Panc1 (cell line): ENCODE data around the gene GABRG3. TPM values are rescaled to one million over a fixed set of nuclear protein-coding genes. Genes with fewer than 3 reads are reported as not detected.

ENCODE experiments used
- ATAC-seq: fragments of 200-7000 bp; cut with Tn5 transposase; 2 replicates; pipeline ENCODE4 v1.9.1; 2020; ENCODE audit warnings: mild to moderate bottlenecking, moderate library complexity
- BruUV-seq: library from RNA; stranded (reverse); fragments of 400-500 nt; replicated peaks from 2 replicates; lab custom pipeline; 2021; lab: Mats Ljungman, UMichigan
- CTCF ChIA-PET: fragments of 300-600 bp; sonication (Branson Sonifier 250); formaldehyde crosslinking; loops from one replicate; lab custom pipeline; 2022; ENCODE audit warnings: antibody characterized with exemption; lab: Charles Lee
- POLR2A ChIA-PET: fragments of 300-600 bp; sonication (Branson Sonifier 250); formaldehyde crosslinking; loops from one replicate; lab custom pipeline; 2022; ENCODE audit warnings: antibody characterized with exemption; lab: Charles Lee
- DNase-seq: peaks from one replicate; pipeline ENCODE4 v3.0.0-alpha.2; 2010; ENCODE audit warnings: low read depth, low spot score
- H3K27ac ChIP-seq: 2 replicates; pipeline ENCODE4 v1.5.1; 2011; ENCODE audit warnings: mild to moderate bottlenecking, low read length, inconsistent platforms
- H3K27me3 ChIP-seq: fragments of 200-500 bp; sonication (Bioruptor generic); 2 replicates; pipeline ENCODE4 v1.6.0; 2014; ENCODE audit warnings: low read length, inconsistent platforms; ENCODE audit not compliant: control insufficient read depth, insufficient read depth
- H3K36me3 ChIP-seq: fragments of 200-500 bp; sonication (Bioruptor generic); 2 replicates; pipeline ENCODE4 v1.5.1; 2014; ENCODE audit warnings: inconsistent platforms, mild to moderate bottlenecking, low read length, moderate library complexity; ENCODE audit not compliant: control insufficient read depth, insufficient read depth
- H3K4me1 ChIP-seq: 2 replicates; pipeline ENCODE4 v1.5.1; 2011; ENCODE audit warnings: inconsistent platforms, mild to moderate bottlenecking, low read length, moderate library complexity; ENCODE audit not compliant: control insufficient read depth, insufficient read depth
- H3K4me3 ChIP-seq, 2 experiments: 2 replicates each; pipeline ENCODE4 v1.5.1; 2011 to 2012; ENCODE audit warnings: low read depth in 2 of 2, low read length in 2 of 2, mild to moderate bottlenecking in 2 of 2, inconsistent platforms in 1 of 2, moderate library complexity in 1 of 2
- H3K9me3 ChIP-seq: fragments of 200-500 bp; sonication (Bioruptor generic); 2 replicates; pipeline ENCODE4 v1.5.1; 2014; ENCODE audit warnings: low read depth, mild to moderate bottlenecking, inconsistent platforms, low read length, moderate library complexity; ENCODE audit not compliant: control insufficient read depth, insufficient read depth
- CTCF ChIP-seq: fragments of 450-650 bp; IDR thresholded peaks from 2 replicates; pipeline ENCODE4 v1.5.1; 2017; ENCODE audit warnings: mild to moderate bottlenecking
- POLR2AphosphoS5 ChIP-seq: IDR thresholded peaks from 2 replicates; pipeline ENCODE4 v1.6.1; 2012; ENCODE audit warnings: mild to moderate bottlenecking, low read depth, low read length, moderate library complexity
- REST ChIP-seq, 2 experiments: IDR thresholded peaks; 2 replicates each; pipeline ENCODE4 v1.6.1; 2011 to 2012; ENCODE audit warnings: low read depth in 2 of 2, control low read depth in 1 of 2, low read length in 1 of 2, mild to moderate bottlenecking in 1 of 2, moderate library complexity in 1 of 2; ENCODE audit not compliant: insufficient read depth in 1 of 2
- SIN3A ChIP-seq: IDR thresholded peaks from 2 replicates; pipeline ENCODE4 v1.6.1; 2012; ENCODE audit warnings: low read depth, mild to moderate bottlenecking, low read length, moderate library complexity, borderline replicate concordance; ENCODE audit not compliant: insufficient read depth
- TCF7L2 ChIP-seq: IDR thresholded peaks from 2 replicates; pipeline ENCODE4 v1.6.1; 2011; ENCODE audit warnings: mild to moderate bottlenecking, low read depth, low read length, inconsistent platforms
- in situ Hi-C: cut with HindIII; loops from 2 replicates; pipeline ENCODE4 v1.10.0; 2016; ENCODE audit warnings: low sequenced_read_pairs, low pct_unique_long_range_greater_than_20kb
- intact Hi-C: fragments of 100-400 bp; cut with micrococcal nuclease; formaldehyde crosslinking; loops from one replicate; pipeline ENCODE4 v1.10.0; 2022; ENCODE audit not compliant: unreplicated experiment
- total RNA-seq: library from RNA; stranded (reverse); gene quantifications from one replicate; pipeline ENCODE4 v1.2.1, GENCODE V29; 2021; ENCODE audit not compliant: unreplicated experiment

GABRG3 gene
- total RNA-seq, 1 experiment from 2014 or later, result not detected

DNA sequence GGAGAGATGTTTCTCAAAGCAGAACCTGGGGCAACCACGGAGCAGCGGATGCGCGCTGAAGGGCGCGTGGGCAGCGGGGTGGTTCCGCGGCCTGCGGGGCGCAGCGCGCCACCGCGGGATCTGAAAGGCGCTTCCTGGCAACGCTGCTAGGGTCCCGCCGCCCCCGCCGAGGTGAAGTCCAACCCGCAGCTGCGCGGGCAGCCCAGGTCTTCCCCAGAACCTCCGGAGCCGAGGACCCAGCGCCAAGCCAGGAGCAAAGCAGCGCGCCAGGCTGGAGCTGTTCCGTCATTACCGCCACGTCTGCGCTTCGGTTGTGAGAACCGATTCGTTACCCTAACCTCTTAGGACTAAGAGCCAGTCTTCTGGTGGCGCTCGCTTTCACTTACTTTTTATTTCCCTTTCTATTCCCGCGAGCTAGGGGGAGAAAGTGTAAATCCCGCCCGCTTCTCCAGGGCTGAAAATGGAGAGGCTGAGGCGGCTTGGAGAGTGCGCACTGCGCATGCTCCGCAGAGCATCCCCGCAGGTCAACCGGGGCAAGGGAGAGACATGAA lies 3.2 kb upstream of the GABRG3 start:
- in situ Hi-C loops, result no loop called here
- no peak for ATAC-seq
- Histone ChIP-seq H3K27ac (no peak overlapping the region), H3K36me3 (no peaks in the 10 kb centered on the region), H3K27me3 (no peaks in the 10 kb centered on the region), H3K4me3 (no peak overlapping the region), H3K4me1 (no peaks in the 10 kb centered on the region), H3K9me3 (no peaks in the 10 kb centered on the region)
- BruUV-seq, result no TSS peak
- TF ChIP-seq CTCF, result no peak
- TF ChIP-seq REST (IDR thresholded peaks at IDR 0.05; ENCODE audit: insufficient read depth in 1 of 2, low read depth in 2 of 2, low read length in 1 of 2), result no peak
- no peak for TF ChIP-seq SIN3A
- no peak for TF ChIP-seq POLR2AphosphoS5
- TF ChIP-seq TCF7L2, result no peak
- ChIA-PET CTCF (no interaction called here), POLR2A (no interaction called here)
- intact Hi-C loops, result no loop called here
- DNase-seq, result no peak

GRCh38 chr15:26968806-26969205 lies 2.2 kb upstream of the GABRG3 start:
- TF ChIP-seq REST (IDR thresholded peaks at IDR 0.05; ENCODE audit: insufficient read depth in 1 of 2, low read depth in 2 of 2, low read length in 1 of 2) (no peak), POLR2AphosphoS5 (no peak), SIN3A (no peak), TCF7L2 (no peak), CTCF (no peak)
- no peak for DNase-seq
- POLR2A ChIA-PET, result no interaction called here
- ATAC-seq, result no peak
- no peaks in the 10 kb centered on the region for H3K36me3 ChIP-seq
- H3K27me3 ChIP-seq, result no peaks in the 10 kb centered on the region
- H3K27ac ChIP-seq, result no peak overlapping the region
- CTCF ChIA-PET, result no interaction called here
- intact Hi-C loops (no loop called here), in situ Hi-C loops (no loop called here)
- no peaks in the 10 kb centered on the region for H3K9me3 ChIP-seq
- H3K4me1 ChIP-seq, result no peaks in the 10 kb centered on the region
- no TSS peak for BruUV-seq
- no peak overlapping the region for H3K4me3 ChIP-seq
